HG03520 (cell line): Measurements from ENCODE around the gene IL10RB.
"Not testable (repeated sequence)": the region's sequence is repeated elsewhere in the genome, so short reads cannot be mapped to it uniquely, and the experiment has no call there.

Experiments used
- ATAC-seq: cut with Tn5 transposase; IDR thresholded peaks from one replicate; pipeline ENCODE4 v1.9.1; 2021; ENCODE audit warnings: mild to moderate bottlenecking, moderate library complexity; ENCODE audit not compliant: unreplicated experiment

The IL10RB gene

GRCh38 chr21:33240404-33240803 is 25.8 kb upstream of the IL10RB start:
- no peak for ATAC-seq

- no peak for ATAC-seq
Measured at GRCh38 chr21:33241846-33242245, 24.3 kb upstream of the IL10RB start.

DNA sequence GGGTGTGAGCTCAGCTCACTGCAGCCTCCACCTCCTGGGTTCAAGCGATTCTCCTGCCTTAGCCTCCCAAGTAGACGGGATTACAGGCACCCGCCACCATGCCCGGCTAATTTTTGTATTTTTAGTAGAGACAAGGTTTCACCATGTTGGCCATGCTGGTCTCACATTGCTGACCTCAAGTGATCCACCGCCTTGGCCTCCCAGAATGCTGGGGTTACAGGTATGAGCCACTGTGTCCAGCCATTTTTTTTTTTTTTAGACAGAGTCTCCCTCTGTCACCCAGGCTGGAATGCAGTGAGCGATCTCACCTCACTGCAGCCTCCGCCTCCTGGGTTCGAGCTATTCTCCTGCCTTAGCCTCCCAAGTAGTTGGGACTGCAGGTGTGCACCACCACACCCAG is 23.3 kb upstream of the IL10RB start:
- not testable (repeated sequence) for ATAC-seq

DNA sequence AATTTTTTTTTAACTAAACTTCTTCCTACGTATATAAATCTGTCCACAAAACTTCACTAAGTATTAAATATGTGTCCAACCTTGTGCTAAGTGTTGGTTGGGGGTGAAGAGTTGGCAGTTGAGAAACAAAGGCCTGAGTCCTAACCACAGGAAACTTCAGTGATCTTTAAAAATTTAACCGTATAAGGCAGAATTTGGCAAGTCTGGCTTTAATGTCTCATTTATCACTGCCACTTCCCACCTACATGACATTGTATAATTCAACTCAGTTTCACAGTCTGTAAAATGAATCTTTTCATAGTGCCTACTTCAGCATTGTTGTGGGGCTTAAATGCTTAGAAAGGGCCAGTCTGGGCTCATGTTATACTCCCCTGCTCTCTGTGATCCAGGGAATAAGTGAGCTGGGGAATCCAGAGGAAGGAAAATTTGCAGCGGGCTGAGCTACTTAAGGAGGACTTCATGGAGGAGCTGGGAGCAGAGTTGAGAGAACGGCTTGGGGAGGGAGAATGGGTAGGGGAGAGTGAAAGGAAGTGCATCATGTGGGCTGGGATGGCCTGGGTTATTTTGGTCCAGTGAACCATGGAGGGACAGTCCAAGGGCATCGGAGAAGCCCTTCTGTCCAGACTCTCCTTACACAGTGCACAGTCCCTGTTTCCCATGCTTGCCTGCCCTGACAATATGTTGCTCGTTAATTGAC is 21.9 kb upstream of the IL10RB start:
- no peak for ATAC-seq

- ATAC-seq, result no peak
Measured at GRCh38 chr21:33244779-33245105, 21.4 kb upstream of the IL10RB start.

DNA sequence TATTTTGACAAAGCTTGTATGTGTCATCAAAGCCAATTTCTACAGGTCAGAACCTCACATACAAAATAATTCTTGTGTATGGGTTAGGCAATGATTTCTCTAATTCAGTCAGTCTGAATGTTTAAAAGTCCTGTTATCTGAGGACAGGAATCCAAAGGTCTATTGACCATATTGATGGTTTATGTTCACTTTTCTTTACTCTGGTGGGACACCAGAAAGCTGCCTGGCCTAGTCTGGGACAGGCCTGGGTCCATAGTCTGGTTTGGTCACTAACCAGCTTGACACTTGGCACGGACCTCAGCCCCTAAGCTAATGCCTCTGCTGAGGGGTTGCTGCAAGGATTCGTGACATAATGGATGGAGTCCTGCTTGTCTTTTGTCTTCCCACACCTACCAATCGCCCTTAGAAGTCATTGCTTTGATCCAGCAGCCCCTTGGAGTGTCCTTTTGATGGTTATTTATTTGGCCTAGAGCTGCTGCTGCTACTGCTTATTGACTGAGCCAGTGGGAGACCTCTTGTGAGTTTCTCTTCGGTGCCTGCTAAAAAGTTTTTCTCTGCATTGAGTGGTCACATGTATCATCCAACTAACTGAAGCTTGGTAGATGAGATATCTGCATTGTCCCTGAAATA is 20.8 kb upstream of the IL10RB start:
- no peak for ATAC-seq

DNA sequence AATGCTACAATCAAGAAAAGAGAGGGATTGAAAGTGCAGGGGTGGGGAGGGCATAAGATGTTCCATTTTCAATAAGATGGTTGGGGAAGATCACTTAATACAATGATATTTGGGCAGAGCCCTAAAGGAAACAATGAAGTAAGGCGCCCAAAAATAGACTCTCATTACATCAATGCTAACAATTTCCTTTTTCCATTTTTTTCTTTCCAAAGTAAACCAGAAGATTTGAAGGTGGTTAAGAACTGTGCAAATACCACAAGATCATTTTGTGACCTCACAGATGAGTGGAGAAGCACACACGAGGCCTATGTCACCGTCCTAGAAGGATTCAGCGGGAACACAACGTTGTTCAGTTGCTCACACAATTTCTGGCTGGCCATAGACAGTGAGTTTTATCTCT is 19.7 kb upstream of the IL10RB start:
- ATAC-seq, result no peak

GRCh38 chr21:33246963-33247362 is 19.2 kb upstream of the IL10RB start:
- ATAC-seq, result no peak

- no peak for ATAC-seq
Measured at GRCh38 chr21:33247599-33247998, 18.6 kb upstream of the IL10RB start.

DNA sequence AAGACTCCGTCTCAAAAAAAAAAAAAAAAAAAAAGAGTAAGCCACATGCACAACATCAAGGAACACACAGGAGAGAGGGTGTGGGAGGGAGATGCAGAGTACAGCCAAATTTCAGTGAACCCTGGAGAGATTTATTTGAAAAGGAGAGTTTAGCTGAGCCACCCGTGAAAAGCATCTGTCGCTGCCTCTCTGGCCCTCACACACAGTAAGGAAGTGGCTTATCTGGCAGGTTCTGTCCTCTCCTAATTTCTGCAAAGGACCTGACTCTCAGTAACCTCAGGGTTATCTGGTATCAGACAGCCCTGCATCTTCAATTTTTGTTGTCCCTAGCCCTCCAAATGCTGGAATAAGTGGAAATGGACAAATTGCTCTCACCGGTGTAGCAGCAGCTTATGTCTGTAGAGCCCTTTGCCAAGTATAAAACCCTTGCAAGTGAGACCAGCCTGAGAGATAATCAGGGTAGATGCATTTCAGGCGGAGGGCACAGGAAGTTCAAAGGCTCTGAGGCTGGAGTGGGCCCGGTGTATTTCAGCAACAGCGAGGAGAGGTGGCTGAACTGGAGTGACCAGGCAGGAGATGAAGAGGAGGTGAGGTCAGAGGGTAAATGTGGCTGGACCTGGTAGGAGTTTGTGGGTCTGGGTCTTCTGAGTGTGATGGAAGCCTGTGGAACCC is 16.7 kb upstream of the IL10RB start:
- no peak for ATAC-seq

GRCh38 chr21:33251119-33251518 is 15.0 kb upstream of the IL10RB start:
- no peak for ATAC-seq

GRCh38 chr21:33253382-33253781 is 12.8 kb upstream of the IL10RB start:
- ATAC-seq, result not testable (repeated sequence)

DNA sequence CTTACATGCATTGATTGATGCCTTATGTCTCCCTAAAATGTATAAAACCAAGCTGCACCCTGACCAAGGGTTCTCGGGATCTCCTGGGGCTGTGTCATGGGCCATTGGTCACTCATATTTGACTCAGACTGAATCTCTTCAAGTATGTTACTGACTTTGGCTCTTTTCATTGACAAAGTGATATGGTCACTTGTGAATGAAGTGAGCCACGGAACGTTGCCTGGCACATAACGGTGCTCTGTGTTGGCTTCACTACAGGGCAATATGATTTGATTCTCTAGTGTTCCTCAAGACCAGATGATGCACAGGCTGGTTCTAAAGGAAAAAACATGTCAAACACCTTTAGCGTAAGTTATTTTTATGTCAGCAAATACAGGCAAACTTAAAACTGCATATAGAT is 11.4 kb upstream of the IL10RB start:
- no peak for ATAC-seq

DNA sequence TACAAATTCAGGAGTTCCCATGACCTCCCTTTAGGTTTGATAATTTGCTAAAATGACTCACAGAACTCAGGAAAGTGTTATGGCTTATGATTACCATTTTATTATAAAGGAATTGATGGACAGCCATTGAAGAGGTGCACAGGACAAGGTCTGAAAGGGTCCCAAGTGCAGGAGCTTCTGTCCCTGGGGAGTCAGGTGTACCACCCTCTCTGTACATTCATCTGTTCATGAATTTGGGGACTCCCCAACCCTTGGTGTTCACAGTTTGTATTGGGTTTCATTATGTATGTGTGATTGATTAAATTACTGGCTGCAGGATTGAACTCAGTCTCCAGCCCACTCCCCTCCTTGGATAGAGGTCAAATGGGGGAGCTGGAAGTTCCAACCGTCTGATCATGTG is 10.8 kb upstream of the IL10RB start:
- no peak for ATAC-seq

DNA sequence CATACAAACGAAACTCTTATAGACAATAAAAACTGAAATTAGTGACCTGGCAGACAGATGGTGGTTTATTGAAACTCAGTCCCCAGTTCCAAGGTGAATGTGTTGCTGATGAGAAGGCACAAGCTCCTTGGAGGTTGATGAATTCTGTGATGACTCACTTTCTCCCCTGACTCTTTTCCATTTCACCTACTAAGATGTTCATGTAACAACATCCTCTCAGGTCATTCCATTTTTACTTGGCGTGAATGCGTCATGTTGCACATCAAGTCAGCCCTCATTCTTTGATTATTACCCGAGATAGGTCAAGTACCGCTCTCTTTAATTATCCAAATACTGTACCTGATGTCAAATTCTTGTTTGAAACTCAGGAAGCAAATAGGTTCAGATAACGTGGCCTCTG is 10.1 kb upstream of the IL10RB start:
- no peak for ATAC-seq

DNA sequence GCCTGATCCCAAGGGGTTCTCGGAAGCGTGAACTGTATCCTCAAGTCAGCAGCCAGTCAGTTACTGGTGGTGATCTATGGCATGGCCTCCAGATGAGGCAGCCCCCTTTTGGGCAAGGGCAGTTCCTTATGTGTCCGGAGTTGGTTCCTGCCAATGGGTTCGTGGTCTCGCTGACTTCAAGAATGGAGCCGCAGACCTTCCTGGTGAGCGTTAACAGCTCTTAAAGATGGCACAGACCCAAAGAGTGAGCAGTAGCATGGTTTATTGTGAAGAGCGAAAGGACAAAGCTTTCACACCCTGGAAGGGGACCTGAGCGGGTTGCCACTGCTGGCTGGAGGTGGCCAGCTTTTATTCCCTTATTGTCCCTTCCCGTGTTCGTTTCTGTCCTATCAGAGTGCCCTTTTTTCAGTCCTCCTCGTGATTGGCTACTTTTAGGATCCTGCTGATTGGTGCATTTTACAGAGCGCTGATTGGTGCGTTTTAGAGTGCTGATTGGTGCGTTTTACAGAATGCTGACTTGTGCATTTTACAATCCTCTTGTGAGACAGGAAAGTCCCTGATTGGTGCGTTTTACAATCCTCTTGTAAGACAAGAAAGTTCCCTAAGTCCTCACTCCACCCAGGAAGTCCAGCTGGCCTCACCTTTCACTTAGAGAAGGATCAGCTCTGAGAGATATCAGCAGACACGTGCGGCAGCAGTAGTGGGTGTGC is 8.9 kb upstream of the IL10RB start:
- no peak for ATAC-seq

DNA sequence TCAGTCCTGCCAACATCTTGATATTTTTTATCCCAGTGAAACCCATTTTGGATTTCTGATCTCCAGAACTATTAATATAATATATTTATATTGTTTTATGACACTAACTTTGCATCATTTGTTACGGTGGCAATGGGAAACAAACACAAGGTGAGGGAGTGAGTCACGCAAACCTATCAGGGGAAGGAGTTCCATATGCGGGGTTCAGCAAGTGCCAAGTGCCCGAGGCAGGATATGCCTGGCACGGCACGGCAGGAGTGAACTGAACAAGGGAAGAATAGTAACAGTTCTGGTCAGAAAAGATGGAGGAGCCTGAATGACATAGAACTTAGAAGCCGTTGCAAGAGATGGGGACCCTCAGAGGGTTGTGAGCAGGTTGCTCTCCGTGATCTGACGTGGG is 7.7 kb upstream of the IL10RB start:
- ATAC-seq, result no peak

GRCh38 chr21:33259428-33259827 is 6.7 kb upstream of the IL10RB start:
- ATAC-seq, result no peak

DNA sequence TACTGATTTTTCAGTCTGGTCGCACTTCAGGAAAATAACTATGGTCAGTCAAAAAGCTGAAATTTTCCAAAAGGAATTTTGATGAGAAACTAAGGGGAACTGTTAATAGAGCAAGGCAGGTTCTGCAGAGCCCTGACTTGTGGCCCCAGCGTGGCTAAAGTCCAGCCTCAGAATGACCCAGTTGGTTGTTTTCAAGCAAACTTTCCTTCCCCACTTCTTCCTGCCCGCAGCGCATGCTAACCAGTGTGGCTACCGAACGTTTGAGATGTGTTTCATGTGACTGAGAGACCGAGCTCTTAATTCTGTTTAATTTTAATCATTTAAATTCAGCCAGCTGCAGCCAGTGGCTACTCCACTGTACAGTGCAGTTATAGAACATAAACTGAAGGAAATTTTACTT is 6.2 kb upstream of the IL10RB start:
- no peak for ATAC-seq

- no peak for ATAC-seq
Measured at GRCh38 chr21:33261635-33262034, 4.5 kb upstream of the IL10RB start.

- ATAC-seq, result no peak
Measured at GRCh38 chr21:33262921-33263320, 3.2 kb upstream of the IL10RB start.

GRCh38 chr21:33264561-33264960 is 1.6 kb upstream of the IL10RB start:
- no peak for ATAC-seq
